Left ventricle myocardium inferior (tissue), 1 donor: ENCODE results near the gene KRTAP4-7. TPM values are rescaled to one million over a fixed set of nuclear protein-coding genes. Genes with fewer than 3 reads are reported as not detected.
"Not testable (repeated sequence)": the region's sequence is repeated elsewhere in the genome, so short reads cannot be mapped to it uniquely, and the experiment has no call there.

Experiments
- DNase-seq: peaks from one replicate; pipeline ENCODE4 v3.0.0-alpha.2; 2020
- H3K27ac ChIP-seq: fragments of 200-600 bp; replicated peaks from 2 replicates; pipeline ENCODE4 v1.8.0; 2021
- H3K27me3 ChIP-seq: fragments of 200-600 bp; 2 replicates; pipeline ENCODE4 v1.8.0; 2021; ENCODE audit warnings: low read depth
- H3K36me3 ChIP-seq: fragments of 200-600 bp; 2 replicates; pipeline ENCODE4 v1.8.0; 2021
- H3K4me1 ChIP-seq: fragments of 200-600 bp; 2 replicates; pipeline ENCODE4 v1.8.0; 2021
- H3K4me3 ChIP-seq: fragments of 200-600 bp; 2 replicates; pipeline ENCODE4 v1.8.0; 2021; ENCODE audit warnings: mild to moderate bottlenecking, moderate library complexity
- H3K9me3 ChIP-seq: fragments of 200-600 bp; replicated peaks from 2 replicates; pipeline ENCODE4 v1.8.0; 2021
- intact Hi-C: fragments of 100-400 bp; cut with micrococcal nuclease; formaldehyde crosslinking; loops from one replicate; pipeline ENCODE4 v1.11.0; 2022
- total RNA-seq: library from RNA; stranded (reverse); fragmentation: NEBNext Ultra II Directional; extraction: Animal tissue kit (Norgen Biotek cat#: 25700); gene quantifications from one replicate; pipeline ENCODE4 v1.2.1, GENCODE V29; 2021
- TF ChIP-seq, protein P1 (sequence below): fragments of 200-600 bp; IDR thresholded peaks from 2 replicates; pipeline ENCODE4 v1.8.0; 2021; ENCODE audit warnings: antibody characterized with exemption, mild to moderate bottlenecking, borderline replicate concordance
- donor health status: DM: no; HTN: yes; CAD: no; lungs with severe emphysema.

Gene KRTAP4-7
- total RNA-seq, 1 donor from 2014 or later = not detected

GRCh38 chr17:41111151-41111885 lies 27.4 kb downstream of the KRTAP4-7 start:
- intact Hi-C loops = no loop called here
- TF ChIP-seq, protein P1, sequence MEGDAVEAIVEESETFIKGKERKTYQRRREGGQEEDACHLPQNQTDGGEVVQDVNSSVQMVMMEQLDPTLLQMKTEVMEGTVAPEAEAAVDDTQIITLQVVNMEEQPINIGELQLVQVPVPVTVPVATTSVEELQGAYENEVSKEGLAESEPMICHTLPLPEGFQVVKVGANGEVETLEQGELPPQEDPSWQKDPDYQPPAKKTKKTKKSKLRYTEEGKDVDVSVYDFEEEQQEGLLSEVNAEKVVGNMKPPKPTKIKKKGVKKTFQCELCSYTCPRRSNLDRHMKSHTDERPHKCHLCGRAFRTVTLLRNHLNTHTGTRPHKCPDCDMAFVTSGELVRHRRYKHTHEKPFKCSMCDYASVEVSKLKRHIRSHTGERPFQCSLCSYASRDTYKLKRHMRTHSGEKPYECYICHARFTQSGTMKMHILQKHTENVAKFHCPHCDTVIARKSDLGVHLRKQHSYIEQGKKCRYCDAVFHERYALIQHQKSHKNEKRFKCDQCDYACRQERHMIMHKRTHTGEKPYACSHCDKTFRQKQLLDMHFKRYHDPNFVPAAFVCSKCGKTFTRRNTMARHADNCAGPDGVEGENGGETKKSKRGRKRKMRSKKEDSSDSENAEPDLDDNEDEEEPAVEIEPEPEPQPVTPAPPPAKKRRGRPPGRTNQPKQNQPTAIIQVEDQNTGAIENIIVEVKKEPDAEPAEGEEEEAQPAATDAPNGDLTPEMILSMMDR = no peak
- H3K36me3 ChIP-seq = no peaks in the 10 kb centered on the region

GRCh38 chr17:41116297-41116696 lies 32.3 kb downstream of the KRTAP4-7 start:
- H3K27ac ChIP-seq = no peak overlapping the region
- TF ChIP-seq, protein P1 = no peak
- H3K4me3 ChIP-seq = no peak overlapping the region
- no peaks in the 10 kb centered on the region for H3K36me3 ChIP-seq
- peaks cover 53% of the 10 kb centered on the region for H3K27me3 ChIP-seq
- peaks cover 3% of the 10 kb centered on the region for H3K9me3 ChIP-seq
- no peak for DNase-seq
- intact Hi-C loops = no loop called here
- H3K4me1 ChIP-seq = no peaks in the 10 kb centered on the region

More at GRCh38 chr17:41111151-41111885, 27.4 kb downstream of the KRTAP4-7 start:
- H3K4me1 ChIP-seq = no peaks in the 10 kb centered on the region
- peaks cover 3% of the 10 kb centered on the region for H3K9me3 ChIP-seq
- H3K27me3 ChIP-seq = peaks cover 43% of the 10 kb centered on the region
- H3K4me3 ChIP-seq = no peak overlapping the region
- H3K27ac ChIP-seq = no peak overlapping the region
- DNase-seq = no peak

DNA sequence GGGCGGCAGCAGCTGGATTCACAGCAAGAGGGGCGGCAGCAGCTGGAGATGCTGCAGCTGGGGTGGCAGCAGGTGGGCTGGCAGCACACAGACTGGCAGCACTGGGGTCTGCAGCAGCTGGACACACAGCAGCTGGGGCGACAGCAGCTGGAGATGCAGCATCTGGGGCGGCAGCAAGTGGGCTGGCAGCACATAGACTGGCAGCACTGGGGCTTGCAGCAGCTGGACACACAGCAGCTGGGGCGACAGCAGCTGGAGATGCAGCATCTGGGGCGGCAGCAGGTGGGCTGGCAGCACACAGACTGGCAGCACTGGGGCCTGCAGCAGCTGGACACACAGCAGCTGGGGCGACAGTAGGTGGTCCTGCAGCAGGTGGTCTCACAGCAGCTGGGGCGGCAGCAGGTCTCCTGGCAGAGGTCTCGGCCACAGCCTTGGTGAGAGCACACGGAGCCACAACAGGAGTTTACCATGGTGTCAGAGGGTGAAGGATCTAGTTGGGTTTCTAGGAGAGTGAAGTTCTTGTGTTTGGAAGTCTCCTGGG lies 34.0 kb downstream of the KRTAP4-7 start, which contains the start of gene KRTAP4-11:
TSS of gene KRTAP4-11 (minus strand) at position 528 of the 541 bp plus-strand sequence. CDS start at position 470, 58 bp downstream.
- H3K9me3 ChIP-seq, H3K4me1 ChIP-seq, H3K36me3 ChIP-seq, DNase-seq, intact Hi-C loops, H3K4me3 ChIP-seq, H3K27ac ChIP-seq: not testable (repeated sequence)
- H3K27me3 ChIP-seq = peaks cover 65% of the 10 kb centered on the region

- Histone ChIP-seq H3K27ac (no peak overlapping the region), H3K4me3 (no peak overlapping the region), H3K27me3 (peaks cover 73% of the 10 kb centered on the region), H3K4me1 (no peaks in the 10 kb centered on the region), H3K9me3 (no peaks in the 10 kb centered on the region), H3K36me3 (no peaks in the 10 kb centered on the region)
- no peak for DNase-seq
- TF ChIP-seq, protein P1 = no peak
- intact Hi-C loops = no loop called here
These were observed 34.8 kb downstream of the KRTAP4-7 start for GRCh38 chr17:41118721-41119120.

DNA sequence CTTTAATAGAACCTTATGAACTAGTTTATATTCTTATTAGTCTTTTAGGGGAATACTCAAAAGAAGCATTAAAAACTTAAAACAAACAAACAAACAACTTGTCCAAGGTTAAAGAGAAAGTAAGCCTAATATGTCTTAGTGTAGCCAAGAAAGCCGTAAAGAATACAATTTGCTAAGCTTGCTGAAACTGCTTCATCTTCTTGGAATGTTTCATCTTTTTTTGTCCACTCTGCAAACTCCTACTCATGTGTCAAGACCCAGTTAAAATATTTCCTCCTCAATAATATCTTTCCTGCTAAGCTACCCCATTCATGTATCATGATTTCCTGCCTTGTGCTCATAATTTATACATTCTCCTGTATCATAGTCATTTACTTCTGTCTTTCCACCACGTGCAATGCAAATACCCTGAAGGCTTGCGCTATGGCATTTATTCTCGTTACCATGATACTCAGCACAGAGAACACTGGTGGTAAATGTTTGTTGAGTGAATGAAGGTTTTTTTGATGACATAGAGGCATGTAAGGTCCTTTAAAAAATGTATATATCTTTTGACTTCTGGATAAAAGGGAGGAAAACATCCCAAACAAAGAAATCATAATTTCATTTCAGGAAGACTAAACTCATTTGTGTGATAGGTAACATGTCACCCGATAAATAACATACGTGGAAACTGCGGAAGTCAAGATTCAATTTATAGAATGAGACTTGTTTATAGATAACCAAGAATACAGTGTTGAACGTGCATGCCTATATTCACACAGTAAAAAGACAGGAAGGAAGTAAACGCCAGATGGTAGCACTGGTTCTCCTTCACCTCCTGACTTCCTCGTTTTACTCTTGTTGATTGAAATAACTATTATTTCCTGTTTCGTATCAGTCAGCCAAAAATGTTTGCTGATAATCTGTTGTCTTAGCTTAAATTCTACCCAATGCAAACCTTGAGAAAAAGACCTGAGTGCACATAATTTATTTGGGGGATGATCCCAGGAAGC lies 36.0 kb downstream of the KRTAP4-7 start:
- H3K27me3 ChIP-seq = peaks cover 76% of the 10 kb centered on the region
- H3K9me3 ChIP-seq, DNase-seq, H3K4me3 ChIP-seq, H3K36me3 ChIP-seq, H3K4me1 ChIP-seq, intact Hi-C loops, H3K27ac ChIP-seq: not testable (repeated sequence)

DNA sequence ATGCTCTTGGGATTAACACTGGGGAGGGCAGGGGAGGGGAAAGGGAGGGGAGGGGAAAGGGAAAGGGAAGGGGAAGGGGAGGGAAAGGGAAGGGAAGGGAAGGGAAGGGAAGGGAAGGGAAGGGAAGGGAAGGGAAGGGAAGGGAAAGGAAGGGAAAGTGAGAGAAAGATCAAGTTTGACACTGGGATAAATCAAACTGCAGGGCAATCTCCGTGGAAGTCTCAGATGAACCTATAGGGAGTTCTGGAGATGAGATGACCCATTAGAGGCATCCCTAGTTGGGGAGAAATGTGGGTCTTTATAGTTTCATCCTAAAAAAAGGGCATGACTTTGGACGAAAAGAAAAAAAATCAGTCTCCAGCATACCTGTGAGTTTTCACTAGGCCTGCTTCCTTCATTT lies 37.8 kb downstream of the KRTAP4-7 start:
- no peak overlapping the region for H3K27ac ChIP-seq
- H3K27me3 ChIP-seq = peaks cover 76% of the 10 kb centered on the region
- no peaks in the 10 kb centered on the region for H3K36me3 ChIP-seq
- no peak for DNase-seq
- H3K4me3 ChIP-seq = no peak overlapping the region
- intact Hi-C loops = no loop called here
- H3K4me1 ChIP-seq = no peaks in the 10 kb centered on the region
- TF ChIP-seq, protein P1 = no peak
- no peaks in the 10 kb centered on the region for H3K9me3 ChIP-seq

DNA sequence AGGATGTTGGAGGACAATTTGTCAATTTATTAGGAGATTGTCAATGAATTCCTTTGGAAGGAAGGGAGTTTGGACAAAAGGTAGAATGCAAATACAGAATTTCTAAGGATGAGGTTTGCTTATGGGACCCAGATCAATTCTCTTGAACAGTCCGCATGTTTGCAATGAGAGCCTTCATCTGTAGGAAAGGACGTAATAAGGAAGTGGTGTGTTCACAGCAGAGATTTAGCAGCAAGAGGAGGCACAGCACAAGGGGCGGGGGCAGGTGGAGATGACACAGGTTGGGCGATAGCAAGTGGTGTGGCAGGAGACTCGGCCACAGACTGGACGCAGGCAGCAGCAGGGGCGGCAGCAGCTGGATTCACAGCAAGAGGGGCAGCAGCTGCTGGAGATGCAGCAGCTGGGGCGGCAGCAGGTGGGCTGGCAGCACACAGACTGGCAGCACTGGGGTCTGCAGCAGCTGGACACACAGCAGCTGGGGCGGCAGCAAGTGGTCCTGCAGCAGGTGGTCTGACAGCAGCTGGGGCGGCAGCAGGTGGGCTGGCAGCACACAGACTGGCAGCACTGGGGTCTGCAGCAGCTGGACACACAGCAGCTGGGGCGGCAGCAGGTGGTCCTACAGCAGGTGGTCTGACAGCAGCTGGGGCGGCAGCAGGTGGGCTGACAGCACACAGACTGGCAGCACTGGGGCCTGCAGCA lies 39.5 kb downstream of the KRTAP4-7 start:
- intact Hi-C loops, H3K4me3 ChIP-seq, DNase-seq: not testable (repeated sequence)

DNA sequence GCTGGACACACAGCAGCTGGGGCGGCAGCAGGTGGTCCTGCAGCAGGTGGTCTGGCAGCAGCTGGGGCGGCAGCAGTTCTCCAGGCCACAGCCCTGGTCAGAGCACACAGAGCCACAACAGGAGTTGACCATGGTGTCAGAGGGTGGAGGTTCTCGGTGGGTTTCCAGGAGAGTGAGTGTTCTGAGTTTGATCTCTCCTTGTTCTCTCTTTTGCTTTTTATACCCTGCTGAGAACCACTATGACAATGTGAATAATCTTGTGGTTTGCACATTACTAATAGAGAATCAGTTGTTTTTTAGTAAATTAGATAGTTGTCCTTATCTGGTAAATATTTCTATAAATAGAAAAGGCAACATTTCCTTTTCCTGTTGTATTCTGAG lies 40.0 kb downstream of the KRTAP4-7 start, which contains the start of gene KRTAP4-12:
TSS of gene KRTAP4-12 (minus strand) at position 192 of the 381 bp plus-strand sequence. CDS start at position 132, 60 bp downstream.
- DNase-seq, H3K4me3 ChIP-seq, H3K4me1 ChIP-seq, H3K36me3 ChIP-seq, intact Hi-C loops, H3K9me3 ChIP-seq, H3K27ac ChIP-seq: not testable (repeated sequence)
- H3K27me3 ChIP-seq = peaks cover 54% of the 10 kb centered on the region

More for the DNA sequence above, 39.5 kb downstream of the KRTAP4-7 start:
- H3K36me3 ChIP-seq, H3K4me1 ChIP-seq, H3K9me3 ChIP-seq, H3K27ac ChIP-seq: not testable (repeated sequence)
- H3K27me3 ChIP-seq = peaks cover 59% of the 10 kb centered on the region
